Endothelial cell of umbilical vein (primary cell): Measurements from ENCODE around the gene NEO1. TPM values are rescaled to one million over a fixed set of nuclear protein-coding genes. Genes with fewer than 3 reads are reported as not detected.
"Not testable (repeated sequence)": the region's sequence is repeated elsewhere in the genome, so short reads cannot be mapped to it uniquely, and the experiment has no call there.

Source experiments
- BruUV-seq: library from RNA; stranded (reverse); fragments of 400-500 nt; replicated peaks from 2 replicates; lab custom pipeline; 2021; lab: Mats Ljungman, UMichigan
- CTCF ChIA-PET: fragments of 300-600, 350-600 bp; sonication (Branson Sonifier 250); formaldehyde crosslinking; loops from one replicate; lab custom pipeline; 2021; ENCODE audit warnings: antibody characterized with exemption, inconsistent platforms; lab: Charles Lee
- POLR2A ChIA-PET: fragments of 300-600, 350-600 bp; sonication (Branson Sonifier 250); formaldehyde crosslinking; loops from one replicate; lab custom pipeline; 2021; ENCODE audit warnings: antibody characterized with exemption, inconsistent platforms; lab: Charles Lee
- DNase-seq: peaks from one replicate; pipeline ENCODE4 v3.0.0-alpha.2; 2011; ENCODE audit warnings: low read depth, low spot score
- FAIRE-seq: peaks from 2 replicates; lab custom pipeline; 2011; peaks lifted over from hg19 to GRCh38; lab: Jason Lieb, UNC
- H2AFZ ChIP-seq: 2 replicates; pipeline ENCODE4 v1.6.0; 2012; ENCODE audit warnings: low read depth, low read length, control low read depth, inconsistent platforms
- H3K27ac ChIP-seq: 2 replicates; pipeline ENCODE4 v1.5.1; 2011; ENCODE audit warnings: low read depth, mild to moderate bottlenecking, control low read depth, low read length, moderate library complexity; ENCODE audit not compliant: insufficient read depth
- H3K27me3 ChIP-seq, 2 experiments: 2 replicates each; pipeline versions ENCODE4 v1.6.0 to v1.6.1; 2011; ENCODE audit warnings: low read length in 2 of 2, mixed read lengths in 1 of 2; ENCODE audit not compliant: control insufficient read depth in 2 of 2, insufficient read depth in 2 of 2
- H3K36me3 ChIP-seq, 2 experiments: 2 replicates in 1 of 2; 3 replicates in 1 of 2; pipeline ENCODE4 v1.5.1; 2011; ENCODE audit warnings: low read length in 2 of 2, mild to moderate bottlenecking in 1 of 2, moderate library complexity in 1 of 2; ENCODE audit not compliant: control insufficient read depth in 2 of 2, insufficient read depth in 2 of 2; ENCODE audit errors: extremely low read depth in 1 of 2
- H3K4me1 ChIP-seq: 3 replicates; pipeline ENCODE4 v1.5.1; 2011; ENCODE audit warnings: mild to moderate bottlenecking, low read length; ENCODE audit not compliant: control insufficient read depth, insufficient read depth; ENCODE audit errors: extremely low read depth
- H3K4me2 ChIP-seq: 2 replicates; pipeline ENCODE4 v1.6.1; 2011; ENCODE audit warnings: low read length, control low read depth, mixed read lengths; ENCODE audit not compliant: insufficient read depth
- H3K4me3 ChIP-seq, 3 experiments: fragments of 200-600 bp in 1 of 3; sonication (generic), shearing (Covaris generic) in 1 of 3; replicated peaks in 1 of 3; 2 replicates each; pipeline ENCODE4 v1.5.1; 2011 to 2016; ENCODE audit warnings: control low read depth in 3 of 3, low read length in 3 of 3, mild to moderate bottlenecking in 2 of 3, inconsistent platforms in 1 of 3, low read depth in 1 of 3, moderate library complexity in 1 of 3; ENCODE audit not compliant: insufficient read depth in 1 of 3
- H3K79me2 ChIP-seq: 2 replicates; pipeline ENCODE4 v1.6.0; 2012; ENCODE audit warnings: low read length, inconsistent platforms; ENCODE audit not compliant: control insufficient read depth, insufficient read depth
- H3K9ac ChIP-seq: replicated peaks from 2 replicates; pipeline ENCODE3; 2011; ENCODE audit warnings: low read length, control low read depth; ENCODE audit not compliant: insufficient read depth; ENCODE audit errors: extremely low read depth
- H3K9me1 ChIP-seq: replicated peaks from 3 replicates; pipeline ENCODE4 v1.6.0; 2011; ENCODE audit warnings: mild to moderate bottlenecking, low read length; ENCODE audit not compliant: control insufficient read depth, insufficient read depth; ENCODE audit errors: extremely low read depth
- H3K9me3 ChIP-seq: replicated peaks from 2 replicates; pipeline ENCODE4 v1.5.1; 2012; ENCODE audit warnings: low read length, inconsistent platforms; ENCODE audit not compliant: control insufficient read depth, insufficient read depth
- H4K20me1 ChIP-seq: replicated peaks from 2 replicates; pipeline ENCODE3; 2011; ENCODE audit warnings: mild to moderate bottlenecking, low read length; ENCODE audit not compliant: control insufficient read depth, insufficient read depth; ENCODE audit errors: extremely low read depth
- CTCF ChIP-seq, 2 donors: IDR thresholded peaks; 1 replicate in 1 of 2; 2 replicates in 1 of 2; pipeline ENCODE4 v1.5.1; 2011; ENCODE audit warnings: low read length in 2 of 2, mild to moderate bottlenecking in 2 of 2, moderate library complexity in 2 of 2, control low read depth in 1 of 2, inconsistent platforms in 1 of 2, low read depth in 1 of 2; ENCODE audit not compliant: insufficient read depth in 1 of 2; ENCODE audit errors: extremely low read depth in 1 of 2
- EZH2 ChIP-seq: IDR thresholded peaks from 2 replicates; pipeline ENCODE4 v1.6.1; 2012; ENCODE audit warnings: borderline replicate concordance, low read depth, mild to moderate bottlenecking, moderate library complexity, low read length, inconsistent platforms; ENCODE audit not compliant: severe bottlenecking
- FOS ChIP-seq: IDR thresholded peaks from 2 replicates; pipeline ENCODE4 v1.6.1; 2011; ENCODE audit warnings: mild to moderate bottlenecking, low read length, moderate library complexity, borderline replicate concordance; ENCODE audit not compliant: insufficient read depth
- GATA2 ChIP-seq: IDR thresholded peaks from 2 replicates; pipeline ENCODE4 v1.7.0; 2011; ENCODE audit warnings: low read depth, mild to moderate bottlenecking, moderate library complexity, mixed read lengths, low read length; ENCODE audit not compliant: insufficient read length, insufficient read depth
- JUN ChIP-seq: IDR thresholded peaks from 2 replicates; pipeline ENCODE4 v1.6.1; 2011; ENCODE audit warnings: borderline replicate concordance, low read depth; ENCODE audit not compliant: insufficient read length, insufficient read depth
- MYC ChIP-seq: IDR thresholded peaks from one replicate; pipeline ENCODE4 v1.6.1; 2011; ENCODE audit warnings: mild to moderate bottlenecking, low read depth, low read length
- POLR2A ChIP-seq: IDR thresholded peaks from 2 replicates; pipeline ENCODE4 v1.6.1; 2012; ENCODE audit warnings: low read depth, mild to moderate bottlenecking, control low read depth, low read length
- POLR2AphosphoS5 ChIP-seq: IDR thresholded peaks from 2 replicates; pipeline ENCODE4 v1.6.1; 2012; ENCODE audit warnings: low read depth, mild to moderate bottlenecking, control low read depth, low read length, moderate library complexity; ENCODE audit not compliant: insufficient read depth
- dilution Hi-C: fragments of 300-500 bp; cut with MboI; formaldehyde crosslinking; loops from one replicate; pipeline ENCODE4 v1.15.0; 2019; ENCODE audit warnings: low sequenced_read_pairs; ENCODE audit not compliant: extremely low pct_ligation_motif_present
- intact Hi-C: fragments of 100-400 bp; cut with micrococcal nuclease; formaldehyde crosslinking; loops from one replicate; pipeline ENCODE4 v1.10.0; 2022
- polyA plus RNA-seq, 4 experiments: library from polyadenylated mRNA; depleted of rRNA in 3 of 4; stranded (reverse) in 3 of 4; unstranded in 1 of 4; fragments of >200 nt; gene quantifications; 2 replicates each; pipeline versions ENCODE4 v1.2.1 to v1.2.3, GENCODE V29; 2011 to 2012; ENCODE audit warnings: missing spikeins in 1 of 4
- total RNA-seq: library from RNA; stranded (reverse); gene quantifications from 2 replicates; pipeline ENCODE4 v1.2.3, GENCODE V29; 2021
- TF ChIP-seq, protein P1 (sequence below): IDR thresholded peaks from 2 replicates; pipeline ENCODE4 v1.6.1; 2011; ENCODE audit not compliant: insufficient read depth, insufficient read length

NEO1 gene
- total and polyA plus RNA-seq, 2 donors (not counting 3 experiments of a cell fraction or from before 2014, with no cell fraction given) = 0.12 to 0.35 TPM

GRCh38 chr15:73300286-73300685 is 248.0 kb downstream of the NEO1 start:
- H3K36me3 ChIP-seq, H3K79me2 ChIP-seq, H3K4me2 ChIP-seq, FAIRE-seq, H3K4me3 ChIP-seq, dilution Hi-C loops, CTCF ChIA-PET, H2AFZ ChIP-seq, H3K9me1 ChIP-seq, H3K4me1 ChIP-seq, H3K9ac ChIP-seq, H3K9me3 ChIP-seq, intact Hi-C loops, BruUV-seq, H3K27ac ChIP-seq, H4K20me1 ChIP-seq, DNase-seq, POLR2A ChIA-PET, H3K27me3 ChIP-seq: not testable (repeated sequence)

DNA sequence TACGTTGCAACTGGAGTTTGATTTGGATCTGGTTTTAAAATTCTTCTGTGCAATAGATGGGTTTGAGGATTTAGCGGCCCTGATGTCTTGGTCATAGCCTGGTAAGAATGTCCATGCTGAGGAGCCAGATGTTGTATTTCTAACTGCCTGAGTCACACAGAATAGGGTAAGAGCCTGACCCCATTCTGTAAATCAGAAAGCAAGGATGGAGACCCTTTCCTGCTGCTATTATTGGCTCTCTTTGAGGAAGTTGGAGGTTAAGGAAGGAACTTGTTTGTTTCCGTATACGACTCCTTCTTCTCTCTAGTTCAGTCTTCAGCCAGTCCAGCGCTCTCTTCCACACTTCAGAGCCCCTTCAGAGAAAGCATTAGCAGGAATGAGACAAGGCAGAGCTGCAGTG is 251.4 kb downstream of the NEO1 start:
- Histone ChIP-seq H3K27ac (no peak overlapping the region), H3K36me3 (no peaks in the 10 kb centered on the region), H3K9me1 (no peaks in the 10 kb centered on the region), H3K4me3 (no peak overlapping the region), H3K9ac (no peak overlapping the region), H3K79me2 (no peaks in the 10 kb centered on the region), H3K4me1 (no peaks in the 10 kb centered on the region), H3K4me2 (no peak overlapping the region), H2AFZ (no peak overlapping the region), H4K20me1 (no peaks in the 10 kb centered on the region), H3K27me3 (no peaks in the 10 kb centered on the region), H3K9me3 (no peaks in the 10 kb centered on the region)
- BruUV-seq = no TSS peak
- DNase-seq (no peak), FAIRE-seq (no peak)
- ChIA-PET POLR2A (no interaction called here), CTCF (interaction anchor here (1.1 kb wide), 1 partner anchor 401 kb away, joined by 3 read pairs; no protein-coding TSS in a partner anchor)
- intact Hi-C loops = no loop called here
- dilution Hi-C loops = no loop called here
- TF ChIP-seq GATA2 (no peak), JUN (no peak), FOS (no peak), CTCF (IDR thresholded peaks at IDR 0.05; ENCODE audit: extremely low read depth in 1 of 2, insufficient read depth in 1 of 2, low read depth in 1 of 2, low read length in 2 of 2) (no peak), POLR2AphosphoS5 (no peak), MYC (no peak), EZH2 (no peak), POLR2A (no peak)
- TF ChIP-seq, protein P1, sequence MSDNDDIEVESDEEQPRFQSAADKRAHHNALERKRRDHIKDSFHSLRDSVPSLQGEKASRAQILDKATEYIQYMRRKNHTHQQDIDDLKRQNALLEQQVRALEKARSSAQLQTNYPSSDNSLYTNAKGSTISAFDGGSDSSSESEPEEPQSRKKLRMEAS = no peak
